K562 (cell line): ENCODE data around the gene MEX3A. TPM values are rescaled to one million over a fixed set of nuclear protein-coding genes. Genes with fewer than 3 reads are reported as not detected.

ENCODE experiments used
- ARID2 ChIP-seq: fragments of 450-650 bp; IDR thresholded peaks from 2 replicates; pipeline ENCODE4 v1.6.1; 2017; ENCODE audit warnings: antibody characterized with exemption, mild to moderate bottlenecking
- ATF1 ChIP-seq, 2 experiments: fragments of 450-650 bp in 1 of 2; IDR thresholded peaks; 2 replicates each; pipeline ENCODE4 v1.6.1; 2016; ENCODE audit warnings: missing compliant biosample characterization in 1 of 2, missing genetic modification characterization in 1 of 2
- BRD9 ChIP-seq: fragments of 450-650 bp; IDR thresholded peaks from 2 replicates; pipeline ENCODE4 v1.6.1; 2018; ENCODE audit warnings: low read depth; ENCODE audit not compliant: partially characterized antibody
- CAMTA2 ChIP-seq: fragments of 250-450 bp; sonication (Bioruptor Pico); conservative IDR thresholded peaks from 2 replicates; pipeline ENCODE4 v1.5.1; 2022
- DACH1 ChIP-seq: fragments of 450-650 bp; IDR thresholded peaks from 2 replicates; pipeline ENCODE4 v1.6.1; 2018; ENCODE audit not compliant: partially characterized antibody
- ELK3 ChIP-seq: fragments of 450-650 bp; formaldehyde crosslinking; IDR thresholded peaks from 2 replicates; pipeline ENCODE4 v1.4.0; 2020; ENCODE audit warnings: mild to moderate bottlenecking
- FOSL1 ChIP-seq: fragments of 200-800 bp; sonication (Bioruptor generic); conservative IDR thresholded peaks from 2 replicates; pipeline ENCODE4 v1.6.1; 2016; ENCODE audit warnings: missing genetic modification characterization, missing compliant biosample characterization
- HBP1 ChIP-seq: fragments of 450-650 bp; formaldehyde crosslinking; IDR thresholded peaks from 2 replicates; pipeline ENCODE4 v1.4.0; 2022; ENCODE audit warnings: missing genetic modification characterization
- HMG20B ChIP-seq: fragments of 250-450 bp; sonication (Bioruptor Pico); IDR thresholded peaks from 2 replicates; pipeline ENCODE4 v1.5.0; 2021; ENCODE audit warnings: mild to moderate bottlenecking
- IRF2 ChIP-seq: sonication (generic); formaldehyde crosslinking; IDR thresholded peaks from 2 replicates; pipeline ENCODE4 v1.8.1; 2022; ENCODE audit warnings: mild to moderate bottlenecking, missing genetic modification reagents
- KLF1 ChIP-seq: fragments of 450-650 bp; IDR thresholded peaks from 2 replicates; pipeline ENCODE4 v1.6.1; 2016; ENCODE audit warnings: missing genetic modification characterization, missing compliant biosample characterization
- MBD2 ChIP-seq: sonication (generic); IDR thresholded peaks from 2 replicates; pipeline ENCODE4 v1.6.1; 2016; ENCODE audit warnings: low read depth, borderline replicate concordance
- MEF2A ChIP-seq: IDR thresholded peaks from 2 replicates; pipeline ENCODE4 v1.6.1; 2011; ENCODE audit warnings: low read depth, mild to moderate bottlenecking, low read length, moderate library complexity; ENCODE audit not compliant: control insufficient read depth
- NCOA6 ChIP-seq: fragments of 450-650 bp; IDR thresholded peaks from 2 replicates; pipeline ENCODE4 v1.6.1; 2017; ENCODE audit warnings: mild to moderate bottlenecking
- NFE2L1 ChIP-seq: fragments of 450-650 bp; IDR thresholded peaks from 2 replicates; pipeline ENCODE4 v1.6.1; 2016; ENCODE audit warnings: missing genetic modification characterization, low read depth, mild to moderate bottlenecking, missing compliant biosample characterization, moderate library complexity, borderline replicate concordance
- PML ChIP-seq: IDR thresholded peaks from 2 replicates; pipeline ENCODE4 v1.6.1; 2012; ENCODE audit warnings: low read length, inconsistent platforms
- SMARCB1 ChIP-seq: IDR thresholded peaks from 2 replicates; pipeline ENCODE4 v1.6.1; 2011; ENCODE audit warnings: improper control_type of control experiment, low read depth; ENCODE audit not compliant: insufficient read length
- TCF7L2 ChIP-seq: fragments of 150-350 bp; IDR thresholded peaks from 2 replicates; pipeline ENCODE4 v1.6.1; 2016; ENCODE audit warnings: low read depth, mild to moderate bottlenecking, low read length, moderate library complexity
- ZBTB1 ChIP-seq: sonication (generic); formaldehyde crosslinking; IDR thresholded peaks from 2 replicates; pipeline ENCODE4 v1.8.1; 2023; ENCODE audit warnings: missing genetic modification reagents, low read depth, mild to moderate bottlenecking, borderline replicate concordance
- ZNF197 ChIP-seq: fragments of 200-800 bp; sonication (Bioruptor generic); IDR thresholded peaks from 2 replicates; pipeline ENCODE4 v1.6.1; 2016; ENCODE audit warnings: low read depth, missing genetic modification characterization, missing compliant biosample characterization
- ZNF655 ChIP-seq: fragments of 250-450 bp; sonication (Bioruptor Pico); IDR thresholded peaks from 2 replicates; pipeline ENCODE4 v1.5.0; 2021
- ZZZ3 ChIP-seq: fragments of 450-650 bp; IDR thresholded peaks from 2 replicates; pipeline ENCODE4 v1.6.1; 2016; ENCODE audit warnings: antibody characterized with exemption, mild to moderate bottlenecking, moderate library complexity
- polyA plus RNA-seq, 8 experiments: library from polyadenylated mRNA; depleted of rRNA in 4 of 8; stranded (reverse) in 5 of 8; unstranded in 3 of 8; fragments of >200 nt; fragmentation: Nextera tagmentation in 2 of 8; fragmentation: Illumina TruSeq in 1 of 8; extraction: Ambion mirVana in 2 of 8; extraction: Trizol in 1 of 8; gene quantifications; 2 replicates each; pipeline versions ENCODE4 v1.2.1 to v1.2.3, GENCODE V29; 2011 to 2014; ENCODE audit warnings: inconsistent platforms in 1 of 8, missing spikeins in 1 of 8
- total RNA-seq, 7 experiments: library from RNA; depleted of rRNA in 6 of 7; stranded (reverse); fragments of >200 nt in 6 of 7; fragmentation: Illumina TruSeq in 2 of 7; extraction: Trizol in 2 of 7; gene quantifications; 2 replicates each; pipeline versions ENCODE4 v1.2.1 to v1.2.3, GENCODE V29; 2011 to 2021; ENCODE audit warnings: low replicate concordance in 1 of 7
- TF ChIP-seq, protein P1 (sequence below), 2 experiments: fragments of 200-800 bp in 1 of 2; sonication (Bioruptor generic) in 1 of 2; sonication (generic) in 1 of 2; formaldehyde crosslinking in 1 of 2; IDR thresholded peaks in 1 of 2; conservative IDR thresholded peaks in 1 of 2; 2 replicates each; pipeline versions ENCODE4 v1.5.0 to v1.6.1; 2016 to 2020; ENCODE audit warnings: missing compliant biosample characterization in 1 of 2, missing genetic modification characterization in 1 of 2, missing genetic modification reagents in 1 of 2
- TF ChIP-seq, protein P2 (sequence below): fragments of 250-450 bp; sonication (Bioruptor Pico); IDR thresholded peaks from 2 replicates; pipeline ENCODE4 v1.8.0; 2021; ENCODE audit warnings: moderate library complexity, mild to moderate bottlenecking, inconsistent platforms

The MEX3A gene
- total and polyA plus RNA-seq, 9 of the 15 experiments (the other 6 are each of a cell fraction or from before 2014, with no cell fraction given), result 0.36 to 13.7 (median 5.2) TPM

GRCh38 chr1:156129687-156130577, 47.7 kb upstream of the MEX3A start (continued):
- TF ChIP-seq, protein P1, sequence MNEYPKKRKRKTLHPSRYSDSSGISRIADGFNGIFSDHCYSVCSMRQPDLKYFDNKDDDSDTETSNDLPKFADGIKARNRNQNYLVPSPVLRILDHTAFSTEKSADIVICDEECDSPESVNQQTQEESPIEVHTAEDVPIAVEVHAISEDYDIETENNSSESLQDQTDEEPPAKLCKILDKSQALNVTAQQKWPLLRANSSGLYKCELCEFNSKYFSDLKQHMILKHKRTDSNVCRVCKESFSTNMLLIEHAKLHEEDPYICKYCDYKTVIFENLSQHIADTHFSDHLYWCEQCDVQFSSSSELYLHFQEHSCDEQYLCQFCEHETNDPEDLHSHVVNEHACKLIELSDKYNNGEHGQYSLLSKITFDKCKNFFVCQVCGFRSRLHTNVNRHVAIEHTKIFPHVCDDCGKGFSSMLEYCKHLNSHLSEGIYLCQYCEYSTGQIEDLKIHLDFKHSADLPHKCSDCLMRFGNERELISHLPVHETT (CRISPR knock-in tag; conservative IDR thresholded peaks at IDR 0.05 in 1 of 2, IDR thresholded peaks at IDR 0.05 in 1 of 2), result no peak
- TF ChIP-seq ATF1 (CRISPR knock-in tag; IDR thresholded peaks at IDR 0.05), result no peak
- TF ChIP-seq ATF1 (tag; IDR thresholded peaks at IDR 0.05), result 0 out of 2 replicates have a peak, but pooled peaks have one; percentile 23
- peak; percentile 47 for TF ChIP-seq BRD9
- no peak for TF ChIP-seq DACH1
- TF ChIP-seq IRF2, result no peak
- no peak for TF ChIP-seq HBP1 (CRISPR knock-in tag)
- TF ChIP-seq ZBTB1 (CRISPR knock-in tag), result no peak
- TF ChIP-seq KLF1, result no peak
- TF ChIP-seq NFE2L1 (tag), result no peak
- TF ChIP-seq ZNF197 (CRISPR knock-in tag), result no peak
- no peak for TF ChIP-seq HMG20B
- TF ChIP-seq SMARCB1, result no peak
- TF ChIP-seq CAMTA2 (CRISPR knock-in tag), result no peak
- TF ChIP-seq TCF7L2, result no peak
- TF ChIP-seq ELK3 (CRISPR knock-in tag), result no peak
- no peak for TF ChIP-seq ZZZ3
- peak; percentile 89 for TF ChIP-seq FOSL1 (tag)
- TF ChIP-seq, protein P2, sequence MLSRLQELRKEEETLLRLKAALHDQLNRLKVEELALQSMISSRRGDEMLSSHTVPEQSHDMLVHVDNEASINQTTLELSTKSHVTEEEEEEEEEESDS, result no peak
- no peak for TF ChIP-seq PML
- no peak for TF ChIP-seq NCOA6
- no peak for TF ChIP-seq ZNF655 (CRISPR knock-in tag)
- TF ChIP-seq MEF2A, result no peak
- TF ChIP-seq ARID2, result peak; percentile 93
- no peak for TF ChIP-seq MBD2
